Mesenchymal stem cell (in vitro differentiated cells and primary cell): ENCODE results near the gene NAPB.

Experiments
- DNase-seq: peaks from one replicate; pipeline ENCODE4 v3.0.0-alpha.2; 2013
- H2AFZ ChIP-seq: one replicate; pipeline ENCODE4 v1.6.1; 2013; ENCODE audit warnings: low read depth, mild to moderate bottlenecking, control low read depth, inconsistent platforms, low read length, moderate library complexity
- H2AK5ac ChIP-seq: 2 replicates; pipeline ENCODE4 v1.6.1; 2013; ENCODE audit warnings: low read length, moderate library complexity, mild to moderate bottlenecking, inconsistent platforms; ENCODE audit not compliant: severe bottlenecking
- H2BK120ac ChIP-seq: one replicate; pipeline ENCODE4 v1.6.1; 2013; ENCODE audit warnings: low read depth, mild to moderate bottlenecking, inconsistent platforms, low read length, moderate library complexity
- H2BK12ac ChIP-seq, 2 experiments: one replicate each; pipeline ENCODE4 v1.6.1; 2013; ENCODE audit warnings: inconsistent platforms in 2 of 2, low read length in 2 of 2, mild to moderate bottlenecking in 2 of 2, moderate library complexity in 2 of 2, control low read depth in 1 of 2
- H2BK15ac ChIP-seq: one replicate; pipeline ENCODE4 v1.6.1; 2013; ENCODE audit warnings: mild to moderate bottlenecking, low read depth, inconsistent platforms; ENCODE audit not compliant: poor library complexity, severe bottlenecking
- H2BK5ac ChIP-seq: 2 replicates; pipeline ENCODE4 v1.6.1; 2013; ENCODE audit warnings: low read depth, mild to moderate bottlenecking, low read length, control low read depth, inconsistent platforms; ENCODE audit not compliant: poor library complexity, severe bottlenecking
- H3K14ac ChIP-seq, 2 experiments: one replicate each; pipeline ENCODE4 v1.6.1; 2013; ENCODE audit warnings: inconsistent platforms in 2 of 2, low read length in 2 of 2, control low read depth in 1 of 2, mild to moderate bottlenecking in 1 of 2, moderate library complexity in 1 of 2
- H3K18ac ChIP-seq, 2 experiments: one replicate each; pipeline ENCODE4 v1.6.1; 2013; ENCODE audit warnings: inconsistent platforms in 2 of 2, low read length in 2 of 2, control low read depth in 1 of 2, low read depth in 1 of 2, mild to moderate bottlenecking in 1 of 2
- H3K23ac ChIP-seq, 2 experiments: one replicate each; pipeline ENCODE4 v1.6.1; 2013; ENCODE audit warnings: inconsistent platforms in 2 of 2, low read length in 2 of 2, mild to moderate bottlenecking in 2 of 2, moderate library complexity in 2 of 2, control low read depth in 1 of 2
- H3K27ac ChIP-seq: 2 replicates; pipeline ENCODE4 v1.5.1; 2013; ENCODE audit warnings: mild to moderate bottlenecking, moderate library complexity, low read length, control low read depth, inconsistent platforms; ENCODE audit not compliant: poor library complexity, severe bottlenecking
- H3K27me3 ChIP-seq, 2 experiments: 2 replicates each; pipeline versions ENCODE4 v1.6.1 to v1.7.0; 2013; ENCODE audit warnings: low read length in 2 of 2, mild to moderate bottlenecking in 2 of 2, moderate library complexity in 2 of 2, control low read depth in 1 of 2, inconsistent platforms in 1 of 2; ENCODE audit not compliant: control insufficient read depth in 1 of 2, insufficient read depth in 1 of 2
- H3K36me3 ChIP-seq, 2 experiments: 2 replicates each; pipeline versions ENCODE4 v1.6.1 to v1.7.0; 2013; ENCODE audit warnings: low read length in 2 of 2, control low read depth in 1 of 2, inconsistent platforms in 1 of 2, low read depth in 1 of 2, mild to moderate bottlenecking in 1 of 2; ENCODE audit not compliant: insufficient read depth in 2 of 2, control insufficient read depth in 1 of 2
- H3K4ac ChIP-seq, 2 experiments: one replicate each; pipeline ENCODE4 v1.6.1; 2013; ENCODE audit warnings: inconsistent platforms in 2 of 2, low read length in 2 of 2, mild to moderate bottlenecking in 2 of 2, moderate library complexity in 2 of 2, control low read depth in 1 of 2, low read depth in 1 of 2
- H3K4me1 ChIP-seq: 2 replicates; pipeline ENCODE4 v1.6.1; 2013; ENCODE audit warnings: low read depth, low read length, control low read depth; ENCODE audit not compliant: control insufficient read depth, insufficient read depth
- H3K4me2 ChIP-seq: 2 replicates; pipeline ENCODE4 v1.6.1; 2013; ENCODE audit warnings: low read length, mild to moderate bottlenecking, inconsistent platforms; ENCODE audit not compliant: poor library complexity, severe bottlenecking
- H3K4me3 ChIP-seq, 2 experiments: 2 replicates each; pipeline versions ENCODE4 v1.5.1 to v1.7.0; 2013; ENCODE audit warnings: low read length in 2 of 2, mild to moderate bottlenecking in 2 of 2, control low read depth in 1 of 2, low read depth in 1 of 2; ENCODE audit not compliant: insufficient read depth in 1 of 2
- H3K79me1 ChIP-seq: replicated peaks from 2 replicates; pipeline ENCODE4 v1.6.1; 2013; ENCODE audit warnings: mild to moderate bottlenecking, control low read depth, low read length, inconsistent platforms; ENCODE audit not compliant: poor library complexity, severe bottlenecking
- H3K9ac ChIP-seq: 2 replicates; pipeline ENCODE4 v1.7.0; 2013; ENCODE audit warnings: mild to moderate bottlenecking, low read length, moderate library complexity
- H3K9me3 ChIP-seq: 2 replicates; pipeline ENCODE4 v1.7.0; 2013; ENCODE audit warnings: mild to moderate bottlenecking, low read length; ENCODE audit not compliant: control insufficient read depth
- H4K8ac ChIP-seq: one replicate; pipeline ENCODE4 v1.6.1; 2013; ENCODE audit warnings: inconsistent platforms, mild to moderate bottlenecking, low read length, moderate library complexity
- H4K91ac ChIP-seq: one replicate; pipeline ENCODE4 v1.6.1; 2013; ENCODE audit warnings: mild to moderate bottlenecking, low read length, inconsistent platforms
- WGBS: methylation state at CpG from one replicate; pipeline ENCODE4 v1.1.7; 2013; ENCODE audit warnings: mixed read lengths; 5-methylcytosine and 5-hydroxymethylcytosine counted together

NAPB gene

GRCh38 chr20:23414526-23415188 is 6.6 kb downstream of the NAPB start:
- no peak overlapping the region for H4K91ac ChIP-seq
- peaks cover 4% of the 10 kb centered on the region for H3K79me1 ChIP-seq
- no peak overlapping the region for H3K9ac ChIP-seq
- H2BK15ac ChIP-seq, result no peak overlapping the region
- H3K14ac ChIP-seq, result no peak overlapping the region
- H3K23ac ChIP-seq, result no peak overlapping the region
- H2AFZ ChIP-seq, result no peak overlapping the region
- H2BK120ac ChIP-seq, result no peak overlapping the region
- no peak overlapping the region for H2BK12ac ChIP-seq
- no peak overlapping the region for H3K18ac ChIP-seq
- H3K27ac ChIP-seq, result no peak overlapping the region
- no peak overlapping the region for H3K4ac ChIP-seq
- peaks cover 0 to 3% of the 10 kb centered on the region in 2 experiments for H3K36me3 ChIP-seq
- no peaks in the 10 kb centered on the region for H3K27me3 ChIP-seq
- H2BK5ac ChIP-seq, result no peak overlapping the region
- H2AK5ac ChIP-seq, result no peak overlapping the region
- 83% methylated on average over 1 of the region's 1 CpG for WGBS
- H3K4me2 ChIP-seq, result no peak overlapping the region
- H3K4me1 ChIP-seq, result peaks cover 2% of the 10 kb centered on the region
- H3K4me3 ChIP-seq, result no peak overlapping the region
- H4K8ac ChIP-seq, result no peak overlapping the region
- H3K9me3 ChIP-seq, result no peaks in the 10 kb centered on the region
- DNase-seq, result no peak

- no peaks in the 10 kb centered on the region for H3K27me3 ChIP-seq
- H2BK5ac ChIP-seq, result no peak overlapping the region
- no peak overlapping the region for H3K14ac ChIP-seq
- H3K79me1 ChIP-seq, result peaks cover 5% of the 10 kb centered on the region
- H3K23ac ChIP-seq, result no peak overlapping the region
- H3K9ac ChIP-seq, result no peak overlapping the region
- no peak overlapping the region for H2BK12ac ChIP-seq
- H3K36me3 ChIP-seq, result peaks cover 0 to 3% of the 10 kb centered on the region in 2 experiments
- no CpG with 5 or more reads among the region's 3 CpGs for WGBS
- no peak overlapping the region for H4K8ac ChIP-seq
- peaks cover 2% of the 10 kb centered on the region for H3K4me1 ChIP-seq
- no peaks in the 10 kb centered on the region for H3K9me3 ChIP-seq
- H3K4ac ChIP-seq, result no peak overlapping the region
- no peak overlapping the region for H2AFZ ChIP-seq
- no peak overlapping the region for H2BK15ac ChIP-seq
- H3K4me2 ChIP-seq, result no peak overlapping the region
- H3K27ac ChIP-seq, result no peak overlapping the region
- no peak overlapping the region for H2BK120ac ChIP-seq
- H4K91ac ChIP-seq, result no peak overlapping the region
- H2AK5ac ChIP-seq, result no peak overlapping the region
- no peak overlapping the region for H3K4me3 ChIP-seq
- DNase-seq, result no peak
- H3K18ac ChIP-seq, result no peak overlapping the region
Measured at GRCh38 chr20:23413862-23414422, 7.3 kb downstream of the NAPB start.

- Histone ChIP-seq H3K4ac (no peak overlapping the region), H3K4me1 (peaks cover 3% of the 10 kb centered on the region)
Measured at GRCh38 chr20:23412026-23412425, 9.3 kb downstream of the NAPB start.

GRCh38 chr20:23410916-23411695 is 10.2 kb downstream of the NAPB start:
- DNase-seq, result no peak
- Histone ChIP-seq H3K18ac (peak overlapping the region in 1 of 2 experiments; percentile 48), H2BK120ac (no peak overlapping the region), H3K4me1 (peaks cover 3% of the 10 kb centered on the region), H3K4ac (no peak overlapping the region), H3K27me3 (no peaks in the 10 kb centered on the region), H4K8ac (no peak overlapping the region), H2AFZ (no peak overlapping the region), H3K4me2 (no peak overlapping the region), H3K27ac (no peak overlapping the region), H3K23ac (no peak overlapping the region), H3K36me3 (peaks cover 0 to 3% of the 10 kb centered on the region in 2 experiments), H2BK15ac (no peak overlapping the region), H3K9ac (peak overlapping the region; percentile 30), H2AK5ac (no peak overlapping the region), H2BK5ac (no peak overlapping the region), H3K14ac (no peak overlapping the region), H3K4me3 (peak overlapping the region in 1 of 2 experiments; percentile 6), H2BK12ac (no peak overlapping the region), H3K79me1 (peaks cover 9% of the 10 kb centered on the region), H3K9me3 (no peaks in the 10 kb centered on the region), H4K91ac (no peak overlapping the region)
- 100% methylated on average over 1 of the region's 3 CpGs for WGBS

More at GRCh38 chr20:23412026-23412425, 9.3 kb downstream of the NAPB start:
- no peak overlapping the region for H3K4me3 ChIP-seq
- H2BK120ac ChIP-seq, result no peak overlapping the region
- H2BK5ac ChIP-seq, result no peak overlapping the region
- DNase-seq, result peak; percentile 65
- 0% methylated on average over 1 of the region's 1 CpG for WGBS
- no peak overlapping the region for H2BK15ac ChIP-seq
- H3K27me3 ChIP-seq, result no peaks in the 10 kb centered on the region
- no peak overlapping the region for H2AK5ac ChIP-seq
- H3K27ac ChIP-seq, result no peak overlapping the region
- H3K14ac ChIP-seq, result no peak overlapping the region
- no peak overlapping the region for H3K9ac ChIP-seq
- H3K18ac ChIP-seq, result no peak overlapping the region
- no peak overlapping the region for H4K8ac ChIP-seq
- H4K91ac ChIP-seq, result no peak overlapping the region
- no peak overlapping the region for H2AFZ ChIP-seq
- no peak overlapping the region for H3K23ac ChIP-seq
- peaks cover 8% of the 10 kb centered on the region for H3K79me1 ChIP-seq
- no peak overlapping the region for H2BK12ac ChIP-seq
- H3K36me3 ChIP-seq, result peaks cover 0 to 3% of the 10 kb centered on the region in 2 experiments
- no peaks in the 10 kb centered on the region for H3K9me3 ChIP-seq
- no peak overlapping the region for H3K4me2 ChIP-seq
